Breast epithelium (tissue), 3 donors: ENCODE results near the gene STXBP4.

Experiments used
- POLR2A ChIP-seq: fragments of 450-650 bp; IDR thresholded peaks from one replicate; pipeline ENCODE4 v1.6.1; 2016; ENCODE audit warnings: antibody characterized with exemption, mild to moderate bottlenecking, moderate library complexity
- POLR2AphosphoS5 ChIP-seq, 3 donors: sonication (generic); formaldehyde crosslinking; IDR thresholded peaks; one replicate each; pipeline ENCODE4 v1.6.1; 2017; ENCODE audit warnings: antibody characterized with exemption in 3 of 3
- TF ChIP-seq, protein P1 (sequence below), 3 donors: fragments of 450-650 bp; IDR thresholded peaks; one replicate each; pipeline ENCODE4 v1.5.1; 2016 to 2017; ENCODE audit warnings: antibody characterized with exemption in 3 of 3, mild to moderate bottlenecking in 3 of 3, moderate library complexity in 3 of 3

DNA sequence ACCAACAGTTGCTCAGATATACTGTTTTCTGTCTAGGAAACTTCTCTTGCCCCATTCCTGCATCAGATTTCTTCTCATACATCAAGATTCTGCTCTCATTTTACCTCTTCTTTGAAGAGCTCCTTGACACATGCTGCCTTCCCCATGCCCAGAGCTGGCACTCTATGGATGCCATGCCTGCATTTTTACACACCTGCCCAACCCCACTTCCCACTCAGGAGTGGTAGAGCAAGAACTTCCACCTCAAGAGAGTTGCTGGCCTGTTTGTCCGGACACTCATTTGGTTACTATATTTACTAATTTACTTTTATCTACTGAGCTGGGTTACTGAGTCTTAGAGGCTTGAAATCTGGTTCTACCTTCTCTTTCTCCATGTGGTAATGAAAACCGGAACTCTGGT is 197.9 kb downstream of the STXBP4 start:
- TF ChIP-seq, protein P1, sequence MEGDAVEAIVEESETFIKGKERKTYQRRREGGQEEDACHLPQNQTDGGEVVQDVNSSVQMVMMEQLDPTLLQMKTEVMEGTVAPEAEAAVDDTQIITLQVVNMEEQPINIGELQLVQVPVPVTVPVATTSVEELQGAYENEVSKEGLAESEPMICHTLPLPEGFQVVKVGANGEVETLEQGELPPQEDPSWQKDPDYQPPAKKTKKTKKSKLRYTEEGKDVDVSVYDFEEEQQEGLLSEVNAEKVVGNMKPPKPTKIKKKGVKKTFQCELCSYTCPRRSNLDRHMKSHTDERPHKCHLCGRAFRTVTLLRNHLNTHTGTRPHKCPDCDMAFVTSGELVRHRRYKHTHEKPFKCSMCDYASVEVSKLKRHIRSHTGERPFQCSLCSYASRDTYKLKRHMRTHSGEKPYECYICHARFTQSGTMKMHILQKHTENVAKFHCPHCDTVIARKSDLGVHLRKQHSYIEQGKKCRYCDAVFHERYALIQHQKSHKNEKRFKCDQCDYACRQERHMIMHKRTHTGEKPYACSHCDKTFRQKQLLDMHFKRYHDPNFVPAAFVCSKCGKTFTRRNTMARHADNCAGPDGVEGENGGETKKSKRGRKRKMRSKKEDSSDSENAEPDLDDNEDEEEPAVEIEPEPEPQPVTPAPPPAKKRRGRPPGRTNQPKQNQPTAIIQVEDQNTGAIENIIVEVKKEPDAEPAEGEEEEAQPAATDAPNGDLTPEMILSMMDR (IDR thresholded peaks at IDR 0.05), result no peak
- TF ChIP-seq POLR2A (no peak), POLR2AphosphoS5 (IDR thresholded peaks at IDR 0.05) (no peak)
